Measurements from ENCODE around the gene SYT1. TPM values are rescaled to one million over a fixed set of nuclear protein-coding genes. Genes with fewer than 3 reads are reported as not detected.

SYT1 gene
- total RNA-seq, 1 donor from 2014 or later: 13.0 TPM

- Mint-ChIP-seq H3K27ac (ENCODE audit: unreplicated experiment) (peak overlapping the region; percentile 48), H3K4me3 (ENCODE audit: unreplicated experiment) (no peak overlapping the region), H3K9me3 (ENCODE audit: unreplicated experiment) (no peaks in the 10 kb centered on the region), H3K36me3 (ENCODE audit: low read depth, unreplicated experiment) (no peaks in the 10 kb centered on the region), H3K27me3 (ENCODE audit: unreplicated experiment) (no peaks in the 10 kb centered on the region), H3K4me1 (ENCODE audit: unreplicated experiment) (peaks cover 17% of the 10 kb centered on the region)
- no peak for TF ChIP-seq CTCF (IDR thresholded peaks at IDR 0.05; ENCODE audit: unreplicated experiment)
- DNase-seq (ENCODE audit: low spot score): no peak
Observed at GRCh38 chr12:79360936-79361335, 496.4 kb downstream of the SYT1 start.

GRCh38 chr12:79364197-79364596, 499.6 kb downstream of the SYT1 start:
- Mint-ChIP-seq H3K4me3 (ENCODE audit: unreplicated experiment) (no peak overlapping the region), H3K27me3 (ENCODE audit: unreplicated experiment) (no peaks in the 10 kb centered on the region), H3K27ac (ENCODE audit: unreplicated experiment) (no peak overlapping the region), H3K36me3 (ENCODE audit: low read depth, unreplicated experiment) (no peaks in the 10 kb centered on the region), H3K9me3 (ENCODE audit: unreplicated experiment) (no peaks in the 10 kb centered on the region), H3K4me1 (ENCODE audit: unreplicated experiment) (peaks cover 16% of the 10 kb centered on the region)
- TF ChIP-seq CTCF (IDR thresholded peaks at IDR 0.05; ENCODE audit: unreplicated experiment): no peak
- no peak for DNase-seq (ENCODE audit: low spot score)

GRCh38 chr12:79366374-79366773, 501.8 kb downstream of the SYT1 start:
- no peak for DNase-seq (ENCODE audit: low spot score)
- no peaks in the 10 kb centered on the region for H3K9me3 Mint-ChIP-seq (ENCODE audit: unreplicated experiment)
- H3K36me3 Mint-ChIP-seq (ENCODE audit: low read depth, unreplicated experiment): no peaks in the 10 kb centered on the region
- H3K4me3 Mint-ChIP-seq (ENCODE audit: unreplicated experiment): no peak overlapping the region
- no peaks in the 10 kb centered on the region for H3K27me3 Mint-ChIP-seq (ENCODE audit: unreplicated experiment)
- H3K27ac Mint-ChIP-seq (ENCODE audit: unreplicated experiment): no peak overlapping the region
- TF ChIP-seq CTCF (IDR thresholded peaks at IDR 0.05; ENCODE audit: unreplicated experiment): no peak
- H3K4me1 Mint-ChIP-seq (ENCODE audit: unreplicated experiment): peaks cover 5% of the 10 kb centered on the region

GRCh38 chr12:79367032-79367589, 502.5 kb downstream of the SYT1 start:
- H3K36me3 Mint-ChIP-seq (ENCODE audit: low read depth, unreplicated experiment): no peaks in the 10 kb centered on the region
- H3K27me3 Mint-ChIP-seq (ENCODE audit: unreplicated experiment): no peaks in the 10 kb centered on the region
- peaks cover 10% of the 10 kb centered on the region for H3K4me1 Mint-ChIP-seq (ENCODE audit: unreplicated experiment)
- H3K9me3 Mint-ChIP-seq (ENCODE audit: unreplicated experiment): no peaks in the 10 kb centered on the region
- no peak overlapping the region for H3K27ac Mint-ChIP-seq (ENCODE audit: unreplicated experiment)
- no peak for DNase-seq (ENCODE audit: low spot score)
- no peak overlapping the region for H3K4me3 Mint-ChIP-seq (ENCODE audit: unreplicated experiment)
- TF ChIP-seq CTCF (IDR thresholded peaks at IDR 0.05; ENCODE audit: unreplicated experiment): no peak

GRCh38 chr12:79370021-79370420, 505.4 kb downstream of the SYT1 start:
- TF ChIP-seq CTCF (IDR thresholded peaks at IDR 0.05; ENCODE audit: unreplicated experiment): no peak
- DNase-seq (ENCODE audit: low spot score): no peak
- Mint-ChIP-seq H3K27me3 (ENCODE audit: unreplicated experiment) (no peaks in the 10 kb centered on the region), H3K9me3 (ENCODE audit: unreplicated experiment) (no peaks in the 10 kb centered on the region), H3K4me1 (ENCODE audit: unreplicated experiment) (peaks cover 11% of the 10 kb centered on the region), H3K27ac (ENCODE audit: unreplicated experiment) (no peak overlapping the region), H3K36me3 (ENCODE audit: low read depth, unreplicated experiment) (no peaks in the 10 kb centered on the region), H3K4me3 (ENCODE audit: unreplicated experiment) (no peak overlapping the region)
